Large intestine (tissue), 3 donors: ENCODE measurements around the gene ABHD2. TPM values are rescaled to one million over a fixed set of nuclear protein-coding genes. Genes with fewer than 3 reads are reported as not detected.
"Not testable (repeated sequence)": the region's sequence is repeated elsewhere in the genome, so short reads cannot be mapped to it uniquely, and the experiment has no call there.

Experiments
- DNase-seq, 2 donors: peaks; one replicate each; pipeline versions ENCODE4 v3.0.0 to v3.0.0-alpha.2; 2013
- H3K27ac ChIP-seq: one replicate; pipeline ENCODE4 v1.5.1; 2013; ENCODE audit warnings: low read length
- H3K27me3 ChIP-seq: 2 replicates; pipeline ENCODE4 v1.6.1; 2013; ENCODE audit warnings: low read length; ENCODE audit not compliant: control insufficient read depth, insufficient read depth
- H3K36me3 ChIP-seq: 2 replicates; pipeline ENCODE4 v1.6.1; 2013; ENCODE audit warnings: low read length; ENCODE audit not compliant: control insufficient read depth, insufficient read depth
- H3K4me1 ChIP-seq: one replicate; pipeline ENCODE4 v1.6.1; 2013; ENCODE audit warnings: low read length; ENCODE audit not compliant: control insufficient read depth, insufficient read depth
- H3K4me3 ChIP-seq: one replicate; pipeline ENCODE4 v1.5.1; 2013; ENCODE audit warnings: low read length
- H3K9me3 ChIP-seq: one replicate; pipeline ENCODE4 v1.6.1; 2013; ENCODE audit warnings: mild to moderate bottlenecking, low read depth, low read length, moderate library complexity; ENCODE audit not compliant: control insufficient read depth
- WGBS: methylation state at CpG from one replicate; pipeline ENCODE4 v1.1.5; 2013; ENCODE audit warnings: low lambda C conversion rate; ENCODE audit not compliant: insufficient coverage; 5-methylcytosine and 5-hydroxymethylcytosine counted together
- polyA plus RNA-seq: library from polyadenylated mRNA; unstranded; fragments of 120-200 nt; gene quantifications from one replicate; pipeline ENCODE4 v1.2.1, GENCODE V29; 2013

ABHD2 gene
- polyA plus RNA-seq, 1 donor, result 58.1 TPM

DNA sequence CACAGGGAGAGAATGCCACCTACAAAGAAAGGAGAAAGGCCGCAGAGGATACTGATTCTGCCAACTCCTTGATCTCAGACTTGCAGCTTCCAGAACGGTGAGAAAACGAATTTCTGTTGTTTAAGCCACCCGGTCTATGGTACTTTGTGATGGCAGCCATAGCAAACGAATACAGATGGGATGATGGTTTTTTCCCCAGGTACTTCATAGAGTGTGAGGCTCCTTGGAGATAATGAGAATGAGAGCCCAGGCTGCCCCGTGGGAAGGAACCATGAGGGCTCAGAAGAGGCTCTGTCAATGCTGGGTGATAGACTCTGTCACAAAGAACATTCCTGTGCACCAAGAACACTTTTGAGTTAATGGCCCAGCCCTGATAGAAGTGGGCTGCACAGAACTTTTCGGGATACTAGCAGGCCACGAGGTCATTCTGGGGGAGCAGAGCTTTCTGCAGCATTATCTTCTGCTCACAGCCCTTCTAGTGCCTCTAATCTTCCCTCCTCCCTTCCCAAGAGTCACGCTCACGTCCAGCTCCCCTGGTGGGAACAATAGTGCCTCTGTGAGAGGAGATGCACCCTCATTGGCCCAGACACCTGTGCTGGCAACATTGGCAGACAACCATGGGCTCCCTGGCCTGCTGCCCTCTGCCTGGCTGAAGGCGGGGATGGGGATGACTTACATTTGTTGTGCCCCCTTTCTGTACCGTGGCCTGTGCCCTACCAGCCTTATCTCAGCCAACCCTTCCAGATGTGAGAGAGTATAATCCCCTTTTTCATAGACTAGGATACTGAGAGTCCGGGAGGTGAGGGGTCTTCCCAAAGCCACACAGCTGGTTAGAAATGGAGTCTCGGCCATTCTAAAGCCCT lies 138.3 kb downstream of the ABHD2 start:
- Histone ChIP-seq H3K27me3 (no peaks in the 10 kb centered on the region), H3K27ac (no peak overlapping the region), H3K36me3 (no peaks in the 10 kb centered on the region), H3K4me3 (no peak overlapping the region), H3K9me3 (no peaks in the 10 kb centered on the region), H3K4me1 (no peaks in the 10 kb centered on the region)
- WGBS, result no CpG with 5 or more reads among the region's 14 CpGs
- DNase-seq, result no peak

- H3K27me3 ChIP-seq, result no peaks in the 10 kb centered on the region
- H3K9me3 ChIP-seq, result no peaks in the 10 kb centered on the region
- H3K27ac ChIP-seq, result no peak overlapping the region
- no peak for DNase-seq
- H3K4me3 ChIP-seq, result no peak overlapping the region
- WGBS, result no CpG with 5 or more reads among the region's 7 CpGs
- H3K36me3 ChIP-seq, result no peaks in the 10 kb centered on the region
- no peaks in the 10 kb centered on the region for H3K4me1 ChIP-seq
Observed at GRCh38 chr15:89227425-89227824, 139.2 kb downstream of the ABHD2 start.

DNA sequence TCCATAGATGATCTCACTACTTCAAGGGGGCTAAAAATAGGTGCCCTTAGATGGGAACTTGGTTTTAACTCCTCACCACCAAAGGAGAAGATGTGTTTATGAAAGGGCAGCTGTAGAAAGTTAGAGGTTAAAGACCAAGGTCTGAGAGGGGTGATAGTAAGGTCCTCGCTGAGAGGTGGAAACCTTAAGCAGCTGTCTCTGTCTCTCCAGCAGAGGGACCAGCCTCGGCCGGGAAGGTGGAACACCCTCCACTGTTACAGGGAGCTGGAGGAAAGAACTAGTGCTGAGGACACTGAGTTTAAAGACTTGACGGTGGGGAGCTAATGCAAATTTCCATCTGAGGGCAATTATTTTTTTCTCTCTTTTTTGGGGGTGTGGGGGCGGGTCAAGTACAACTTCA lies 142.0 kb downstream of the ABHD2 start:
- no peak for DNase-seq
- Histone ChIP-seq H3K9me3 (no peaks in the 10 kb centered on the region), H3K27ac (no peak overlapping the region), H3K36me3 (no peaks in the 10 kb centered on the region), H3K4me1 (no peaks in the 10 kb centered on the region), H3K27me3 (no peaks in the 10 kb centered on the region), H3K4me3 (no peak overlapping the region)
- no CpG with 5 or more reads among the region's 5 CpGs for WGBS

GRCh38 chr15:89231832-89232231 lies 143.6 kb downstream of the ABHD2 start:
- H3K4me3 ChIP-seq, result no peak overlapping the region
- DNase-seq, result no peak
- no peaks in the 10 kb centered on the region for H3K27me3 ChIP-seq
- H3K36me3 ChIP-seq, result no peaks in the 10 kb centered on the region
- no peak overlapping the region for H3K27ac ChIP-seq
- H3K9me3 ChIP-seq, result no peaks in the 10 kb centered on the region
- no peaks in the 10 kb centered on the region for H3K4me1 ChIP-seq

DNA sequence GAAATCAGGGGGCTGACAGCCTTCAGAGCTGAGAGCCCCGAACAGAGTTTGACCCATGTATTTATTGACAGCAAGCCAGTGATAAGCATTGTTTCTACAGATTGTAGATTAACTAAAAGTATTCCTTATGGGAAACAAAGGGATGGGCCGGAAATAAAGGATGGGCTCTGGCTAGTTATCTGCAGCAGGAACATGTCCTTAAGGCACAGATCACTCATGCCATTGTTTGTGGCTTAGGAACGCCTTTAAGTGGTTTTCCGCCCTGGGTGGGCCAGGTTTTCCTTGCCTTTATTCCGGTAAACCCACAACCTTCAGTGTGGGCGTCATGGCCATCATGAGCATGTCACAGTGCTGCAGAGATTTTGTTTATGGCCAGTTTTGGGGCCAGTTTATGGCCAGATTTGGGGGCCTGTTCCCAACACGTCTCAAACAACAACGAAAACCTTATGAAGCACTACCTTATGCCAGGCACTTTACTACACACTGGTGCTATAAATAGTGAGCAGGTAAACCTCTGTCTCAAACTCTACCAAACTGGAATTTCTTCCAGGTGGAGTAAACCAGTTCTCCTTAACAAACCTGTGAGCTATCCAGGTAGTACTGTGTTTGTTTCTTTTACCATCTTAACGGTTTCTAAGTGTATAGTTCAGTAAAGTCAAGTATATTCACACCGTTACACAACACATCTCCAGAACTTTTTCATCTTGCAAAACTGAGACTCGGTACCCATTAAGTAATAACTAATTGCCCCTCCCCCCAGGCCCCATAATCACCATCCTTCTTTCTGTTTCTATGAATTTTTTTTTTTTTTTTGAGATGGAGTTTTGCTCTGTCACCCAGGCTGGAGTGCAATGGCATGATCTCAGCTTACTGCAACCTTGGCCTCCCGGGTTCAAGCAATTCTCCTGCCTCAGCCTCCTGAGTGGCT lies 151.9 kb downstream of the ABHD2 start:
- not testable (repeated sequence) for DNase-seq, H3K27me3 ChIP-seq, H3K9me3 ChIP-seq, H3K4me3 ChIP-seq, H3K27ac ChIP-seq, H3K4me1 ChIP-seq, H3K36me3 ChIP-seq
- 93% methylated on average over 3 of the region's 12 CpGs for WGBS

GRCh38 chr15:89243046-89243690 lies 154.9 kb downstream of the ABHD2 start:
- no CpG with 5 or more reads among the region's 20 CpGs for WGBS
- no peak for DNase-seq

GRCh38 chr15:89243691-89244573 lies 155.7 kb downstream of the ABHD2 start, which contains the start of gene FANCI:
Gene FANCI (plus strand): TSS chr15:89243979. CDS start chr15:89247648, 3,669 bp downstream.
- Histone ChIP-seq H3K36me3 (no peaks in the 10 kb centered on the region), H3K27me3 (peaks cover 6% of the 10 kb centered on the region), H3K4me1 (peaks cover 6% of the 10 kb centered on the region), H3K9me3 (no peaks in the 10 kb centered on the region), H3K4me3 (peak within 1 kb of the TSS; percentile 80), H3K27ac (no peak within 1 kb of the TSS)
- DNase-seq, result peak; percentile 95 to 96
- WGBS, result no CpG with 5 or more reads among the region's 69 CpGs

More at GRCh38 chr15:89243046-89243690, 154.9 kb downstream of the ABHD2 start:
- Histone ChIP-seq H3K9me3 (no peaks in the 10 kb centered on the region), H3K27me3 (peaks cover 9% of the 10 kb centered on the region), H3K4me3 (peak overlapping the region; percentile 80), H3K36me3 (no peaks in the 10 kb centered on the region), H3K4me1 (peaks cover 6% of the 10 kb centered on the region), H3K27ac (no peak overlapping the region)

DNA sequence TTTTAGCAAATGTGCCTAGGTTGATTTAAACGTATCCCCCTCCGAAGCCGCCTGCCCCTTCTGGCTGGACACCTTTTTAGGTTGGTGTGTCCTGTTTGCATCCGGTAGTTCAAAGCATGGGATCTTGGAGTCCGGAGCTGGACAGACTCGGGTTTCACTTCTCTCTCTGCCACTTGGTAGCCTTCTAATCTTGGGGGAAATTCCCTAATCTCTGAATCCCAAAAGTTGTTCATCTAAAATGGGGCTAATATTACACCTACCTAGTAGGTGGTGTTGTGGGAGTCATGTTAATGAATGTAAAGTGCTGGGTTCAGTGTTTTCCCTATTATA lies 156.3 kb downstream of the ABHD2 start:
- Histone ChIP-seq H3K4me3 (peak overlapping the region; percentile 80), H3K4me1 (peaks cover 6% of the 10 kb centered on the region), H3K27me3 (peaks cover 6% of the 10 kb centered on the region), H3K27ac (no peak overlapping the region), H3K36me3 (peaks cover 2% of the 10 kb centered on the region), H3K9me3 (no peaks in the 10 kb centered on the region)
- no CpG with 5 or more reads among the region's 6 CpGs for WGBS
- DNase-seq, result no peak

DNA sequence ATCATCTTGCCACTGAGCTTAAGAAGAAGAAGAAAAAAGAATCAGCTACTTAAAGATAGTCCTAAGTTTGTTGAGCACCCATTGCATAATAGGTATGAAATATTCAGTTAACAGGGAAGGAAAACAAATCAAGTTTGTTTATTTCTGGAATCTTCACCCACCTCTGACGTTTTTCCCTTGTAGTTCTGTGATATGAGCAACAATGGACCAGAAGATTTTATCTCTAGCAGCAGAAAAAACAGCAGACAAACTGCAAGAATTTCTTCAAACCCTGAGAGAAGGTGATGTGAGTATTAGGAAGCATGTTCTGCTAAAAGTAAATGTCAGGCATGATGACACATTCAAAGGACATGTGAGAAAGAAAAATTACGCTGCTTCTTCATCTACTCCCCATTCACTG lies 159.2 kb downstream of the ABHD2 start:
- Histone ChIP-seq H3K36me3 (peaks cover 2% of the 10 kb centered on the region), H3K27me3 (peaks cover 6% of the 10 kb centered on the region), H3K9me3 (no peaks in the 10 kb centered on the region), H3K4me3 (no peak overlapping the region), H3K27ac (no peak overlapping the region), H3K4me1 (peaks cover 6% of the 10 kb centered on the region)
- WGBS, result 63% methylated on average over 1 of the region's 2 CpGs
- DNase-seq, result no peak
